Uterus (tissue), 2 donors: Measurements from ENCODE around the gene SLC46A2.

ENCODE experiments used
- CTCF ChIP-seq, 4 experiments: fragments of 200-600 bp in 2 of 4; fragments of 450-650 bp in 2 of 4; sonication (generic) in 2 of 4; IDR thresholded peaks; one replicate each; pipeline ENCODE4 v1.5.1; 2016 to 2019; ENCODE audit warnings: antibody characterized with exemption in 4 of 4, mild to moderate bottlenecking in 2 of 4, moderate library complexity in 1 of 4
- POLR2A ChIP-seq, 2 donors: fragments of 450-650 bp; IDR thresholded peaks; one replicate each; pipeline ENCODE4 v1.6.1; 2016; ENCODE audit warnings: antibody characterized with exemption in 2 of 2, mild to moderate bottlenecking in 1 of 2, moderate library complexity in 1 of 2

GRCh38 chr9:112852741-112853504 is 37.8 kb downstream of the SLC46A2 start:
- TF ChIP-seq POLR2A (IDR thresholded peaks at IDR 0.05) (no peak), CTCF (IDR thresholded peaks at IDR 0.05) (no peak)
